Uterus (tissue), 4 donors: ENCODE results near the gene CPTP. TPM values are rescaled to one million over a fixed set of nuclear protein-coding genes. Genes with fewer than 3 reads are reported as not detected.

Experiments used
- DNase-seq, 2 donors: peaks; one replicate each; pipeline ENCODE4 v3.0.0-alpha.2; 2019 to 2020
- H3K27ac ChIP-seq, 2 donors: fragments of 200-600 bp; sonication (generic); 1 replicate in 1 of 2; 2 replicates in 1 of 2; pipeline ENCODE4 v1.5.1; 2016 to 2018
- H3K27me3 ChIP-seq, 2 donors: fragments of 200-600 bp; sonication (generic); one replicate each; pipeline ENCODE4 v1.5.1; 2018 to 2019; ENCODE audit warnings: control low read depth in 1 of 2
- H3K36me3 ChIP-seq, 2 donors: fragments of 200-600 bp; sonication (generic); one replicate each; pipeline ENCODE4 v1.5.1; 2019; ENCODE audit warnings: control low read depth in 1 of 2
- H3K4me1 ChIP-seq, 2 donors: fragments of 200-600 bp; sonication (generic); one replicate each; pipeline ENCODE4 v1.5.1; 2018 to 2019; ENCODE audit warnings: control low read depth in 1 of 2
- H3K4me3 ChIP-seq, 2 donors: fragments of 200-600 bp; sonication (generic); 1 replicate in 1 of 2; 2 replicates in 1 of 2; pipeline ENCODE4 v1.5.1; 2018 to 2019; ENCODE audit warnings: mild to moderate bottlenecking in 1 of 2
- H3K9me3 ChIP-seq, 2 donors: fragments of 200-600 bp; sonication (generic); one replicate each; pipeline ENCODE4 v1.5.1; 2019; ENCODE audit warnings: control low read depth in 1 of 2
- POLR2A ChIP-seq, 2 donors: fragments of 450-650 bp; IDR thresholded peaks; one replicate each; pipeline ENCODE4 v1.6.1; 2016; ENCODE audit warnings: antibody characterized with exemption in 2 of 2, mild to moderate bottlenecking in 1 of 2, moderate library complexity in 1 of 2
- intact Hi-C: fragments of 100-400 bp; cut with DNase I; formaldehyde crosslinking; loops from one replicate; pipeline ENCODE4 v1.15.1; 2023; ENCODE audit warnings: low total_unique reads
- total RNA-seq, 4 donors: library from RNA; depleted of rRNA in 3 of 4; stranded (reverse); fragments of >200 nt in 3 of 4; gene quantifications; one replicate each; pipeline versions ENCODE4 v1.1.0 to v1.2.4, GENCODE V29; 2014 to 2023
- TF ChIP-seq, protein P1 (sequence below), 4 experiments: fragments of 200-600 bp in 2 of 4; fragments of 450-650 bp in 2 of 4; sonication (generic) in 2 of 4; IDR thresholded peaks; one replicate each; pipeline ENCODE4 v1.5.1; 2016 to 2019; ENCODE audit warnings: antibody characterized with exemption in 4 of 4, mild to moderate bottlenecking in 2 of 4, moderate library complexity in 1 of 4
- donor health status: DM: yes; HTN: yes; CAD: no.

CPTP gene
- total RNA-seq, 4 donors from 2014 or later: 3.5 to 23.9 (median 16.4) TPM

GRCh38 chr1:1331068-1331965 is 6.7 kb downstream of the CPTP start, which contains the start of gene TAS1R3:
TAS1R3 (plus strand) TSS chr1:1331280; CDS start chr1:1331346, 66 bp downstream.
- Histone ChIP-seq H3K9me3 (no peaks in the 10 kb centered on the region), H3K27ac (no peak within 1 kb of the TSS), H3K4me3 (no peak within 1 kb of the TSS), H3K4me1 (peaks cover 0 to 3% of the 10 kb centered on the region in 2 donors), H3K36me3 (no peaks in the 10 kb centered on the region), H3K27me3 (no peaks in the 10 kb centered on the region)
- TF ChIP-seq, protein P1, sequence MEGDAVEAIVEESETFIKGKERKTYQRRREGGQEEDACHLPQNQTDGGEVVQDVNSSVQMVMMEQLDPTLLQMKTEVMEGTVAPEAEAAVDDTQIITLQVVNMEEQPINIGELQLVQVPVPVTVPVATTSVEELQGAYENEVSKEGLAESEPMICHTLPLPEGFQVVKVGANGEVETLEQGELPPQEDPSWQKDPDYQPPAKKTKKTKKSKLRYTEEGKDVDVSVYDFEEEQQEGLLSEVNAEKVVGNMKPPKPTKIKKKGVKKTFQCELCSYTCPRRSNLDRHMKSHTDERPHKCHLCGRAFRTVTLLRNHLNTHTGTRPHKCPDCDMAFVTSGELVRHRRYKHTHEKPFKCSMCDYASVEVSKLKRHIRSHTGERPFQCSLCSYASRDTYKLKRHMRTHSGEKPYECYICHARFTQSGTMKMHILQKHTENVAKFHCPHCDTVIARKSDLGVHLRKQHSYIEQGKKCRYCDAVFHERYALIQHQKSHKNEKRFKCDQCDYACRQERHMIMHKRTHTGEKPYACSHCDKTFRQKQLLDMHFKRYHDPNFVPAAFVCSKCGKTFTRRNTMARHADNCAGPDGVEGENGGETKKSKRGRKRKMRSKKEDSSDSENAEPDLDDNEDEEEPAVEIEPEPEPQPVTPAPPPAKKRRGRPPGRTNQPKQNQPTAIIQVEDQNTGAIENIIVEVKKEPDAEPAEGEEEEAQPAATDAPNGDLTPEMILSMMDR (IDR thresholded peaks at IDR 0.05): no peak
- TF ChIP-seq POLR2A (IDR thresholded peaks at IDR 0.05): no peak
- no peak for DNase-seq
- intact Hi-C loops: no loop called here

- Histone ChIP-seq H3K36me3 (no peaks in the 10 kb centered on the region), H3K4me3 (no peak overlapping the region)
Measured at GRCh38 chr1:1332031-1332755, 7.6 kb downstream of the CPTP start.

DNA sequence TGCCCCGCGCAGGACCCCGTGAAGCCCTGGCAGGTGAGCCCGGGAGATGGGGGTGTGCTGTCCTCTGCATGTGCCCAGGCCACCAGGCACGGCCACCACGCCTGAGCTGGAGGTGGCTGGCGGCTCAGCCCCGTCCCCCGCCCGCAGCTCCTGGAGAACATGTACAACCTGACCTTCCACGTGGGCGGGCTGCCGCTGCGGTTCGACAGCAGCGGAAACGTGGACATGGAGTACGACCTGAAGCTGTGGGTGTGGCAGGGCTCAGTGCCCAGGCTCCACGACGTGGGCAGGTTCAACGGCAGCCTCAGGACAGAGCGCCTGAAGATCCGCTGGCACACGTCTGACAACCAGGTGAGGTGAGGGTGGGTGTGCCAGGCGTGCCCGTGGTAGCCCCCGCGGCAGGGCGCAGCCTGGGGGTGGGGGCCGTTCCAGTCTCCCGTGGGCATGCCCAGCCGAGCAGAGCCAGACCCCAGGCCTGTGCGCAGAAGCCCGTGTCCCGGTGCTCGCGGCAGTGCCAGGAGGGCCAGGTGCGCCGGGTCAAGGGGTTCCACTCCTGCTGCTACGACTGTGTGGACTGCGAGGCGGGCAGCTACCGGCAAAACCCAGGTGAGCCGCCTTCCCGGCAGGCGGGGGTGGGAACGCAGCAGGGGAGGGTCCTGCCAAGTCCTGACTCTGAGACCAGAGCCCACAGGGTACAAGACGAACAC is 8.3 kb downstream of the CPTP start:
- intact Hi-C loops: no loop called here
- no peak for DNase-seq
- no peaks in the 10 kb centered on the region for H3K36me3 ChIP-seq

More at GRCh38 chr1:1332031-1332755, 7.6 kb downstream of the CPTP start:
- no peaks in the 10 kb centered on the region for H3K27me3 ChIP-seq
- TF ChIP-seq POLR2A (IDR thresholded peaks at IDR 0.05): no peak
- TF ChIP-seq, protein P1 (IDR thresholded peaks at IDR 0.05): no peak
- intact Hi-C loops: no loop called here
- H3K9me3 ChIP-seq: no peaks in the 10 kb centered on the region
- no peaks in the 10 kb centered on the region for H3K4me1 ChIP-seq
- no peak overlapping the region for H3K27ac ChIP-seq
- no peak for DNase-seq

DNA sequence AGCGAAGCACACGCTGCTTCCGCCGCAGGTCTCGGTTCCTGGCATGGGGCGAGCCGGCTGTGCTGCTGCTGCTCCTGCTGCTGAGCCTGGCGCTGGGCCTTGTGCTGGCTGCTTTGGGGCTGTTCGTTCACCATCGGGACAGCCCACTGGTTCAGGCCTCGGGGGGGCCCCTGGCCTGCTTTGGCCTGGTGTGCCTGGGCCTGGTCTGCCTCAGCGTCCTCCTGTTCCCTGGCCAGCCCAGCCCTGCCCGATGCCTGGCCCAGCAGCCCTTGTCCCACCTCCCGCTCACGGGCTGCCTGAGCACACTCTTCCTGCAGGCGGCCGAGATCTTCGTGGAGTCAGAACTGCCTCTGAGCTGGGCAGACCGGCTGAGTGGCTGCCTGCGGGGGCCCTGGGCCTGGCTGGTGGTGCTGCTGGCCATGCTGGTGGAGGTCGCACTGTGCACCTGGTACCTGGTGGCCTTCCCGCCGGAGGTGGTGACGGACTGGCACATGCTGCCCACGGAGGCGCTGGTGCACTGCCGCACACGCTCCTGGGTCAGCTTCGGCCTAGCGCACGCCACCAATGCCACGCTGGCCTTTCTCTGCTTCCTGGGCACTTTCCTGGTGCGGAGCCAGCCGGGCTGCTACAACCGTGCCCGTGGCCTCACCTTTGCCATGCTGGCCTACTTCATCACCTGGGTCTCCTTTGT is 9.1 kb downstream of the CPTP start:
- Histone ChIP-seq H3K27me3 (no peaks in the 10 kb centered on the region), H3K36me3 (no peaks in the 10 kb centered on the region), H3K9me3 (no peaks in the 10 kb centered on the region), H3K4me1 (no peaks in the 10 kb centered on the region), H3K4me3 (no peak overlapping the region), H3K27ac (no peak overlapping the region)
- no peak for DNase-seq
- intact Hi-C loops: no loop called here
- TF ChIP-seq, protein P1 (IDR thresholded peaks at IDR 0.05): no peak
- no peak for TF ChIP-seq POLR2A (IDR thresholded peaks at IDR 0.05)

More for the DNA sequence above, 8.3 kb downstream of the CPTP start:
- TF ChIP-seq POLR2A (IDR thresholded peaks at IDR 0.05): no peak
- TF ChIP-seq, protein P1 (IDR thresholded peaks at IDR 0.05): no peak
- Histone ChIP-seq H3K4me1 (no peaks in the 10 kb centered on the region), H3K27me3 (no peaks in the 10 kb centered on the region), H3K4me3 (no peak overlapping the region), H3K27ac (no peak overlapping the region), H3K9me3 (no peaks in the 10 kb centered on the region)
